T1000 (cell line): ENCODE results near the gene GAL3ST1.
"Not testable (repeated sequence)": the region's sequence is repeated elsewhere in the genome, so short reads cannot be mapped to it uniquely, and the experiment has no call there.

ENCODE experiments used
- DNase-seq: peaks from one replicate; lab custom pipeline; 2025; ENCODE audit warnings: mixed read lengths; lab: John Stamatoyannopoulos, UW

Gene GAL3ST1

GRCh38 chr22:30596199-30596598 is 21.7 kb upstream of the GAL3ST1 start:
- DNase-seq = no peak

GRCh38 chr22:30592360-30592713 is 17.9 kb upstream of the GAL3ST1 start:
- DNase-seq = not testable (repeated sequence)

GRCh38 chr22:30591588-30592359 is 17.3 kb upstream of the GAL3ST1 start, which contains the start of gene PES1:
Gene PES1 (minus strand): TSS chr22:30591910. CDS start chr22:30591833, 77 bp downstream.
- peak; percentile 91 for DNase-seq

GRCh38 chr22:30591191-30591587 is 16.7 kb upstream of the GAL3ST1 start:
- no peak for DNase-seq

- no peak for DNase-seq
These were observed 11.9 kb upstream of the GAL3ST1 start for GRCh38 chr22:30586414-30586813.

GRCh38 chr22:30584441-30584840 is 10.0 kb upstream of the GAL3ST1 start:
- DNase-seq = no peak

- no peak for DNase-seq
These were observed 8.5 kb upstream of the GAL3ST1 start for GRCh38 chr22:30582788-30583545.

- no peak for DNase-seq
These were observed 7.6 kb upstream of the GAL3ST1 start for GRCh38 chr22:30582051-30582450.

GRCh38 chr22:30580896-30581295 is 6.4 kb upstream of the GAL3ST1 start:
- DNase-seq = no peak

- no peak for DNase-seq
These were observed 4.0 kb upstream of the GAL3ST1 start for GRCh38 chr22:30578481-30578880.

GRCh38 chr22:30575859-30576258 is 1.4 kb upstream of the GAL3ST1 start:
- no peak for DNase-seq

- DNase-seq = no peak
These were observed 669 bp upstream of the GAL3ST1 start for GRCh38 chr22:30574997-30575671.

- DNase-seq = no peak
These were observed 821 bp downstream of the GAL3ST1 start for GRCh38 chr22:30573594-30574094.

- DNase-seq = no peak
These were observed 1.4 kb downstream of the GAL3ST1 start for GRCh38 chr22:30572840-30573593.

GRCh38 chr22:30572210-30572609 is 2.3 kb downstream of the GAL3ST1 start:
- DNase-seq = no peak

- no peak for DNase-seq
These were observed 4.7 kb downstream of the GAL3ST1 start for GRCh38 chr22:30569674-30570202.

- DNase-seq = no peak
These were observed 6.2 kb downstream of the GAL3ST1 start for GRCh38 chr22:30568137-30568805.

- DNase-seq = not testable (repeated sequence)
These were observed 7.2 kb downstream of the GAL3ST1 start for GRCh38 chr22:30567277-30567676.

GRCh38 chr22:30566125-30566524 is 8.3 kb downstream of the GAL3ST1 start:
- no peak for DNase-seq

- no peak for DNase-seq
These were observed 9.1 kb downstream of the GAL3ST1 start for GRCh38 chr22:30565341-30565740.

GRCh38 chr22:30564761-30565119 is 9.7 kb downstream of the GAL3ST1 start:
- DNase-seq = no peak
